Amniotic epithelial cell (primary cell): Measurements from ENCODE around the gene SV2C.

ENCODE experiments used
- DNase-seq: peaks from one replicate; pipeline ENCODE4 v3.0.0-alpha.2; 2010; ENCODE audit warnings: low read depth

Gene SV2C

DNA sequence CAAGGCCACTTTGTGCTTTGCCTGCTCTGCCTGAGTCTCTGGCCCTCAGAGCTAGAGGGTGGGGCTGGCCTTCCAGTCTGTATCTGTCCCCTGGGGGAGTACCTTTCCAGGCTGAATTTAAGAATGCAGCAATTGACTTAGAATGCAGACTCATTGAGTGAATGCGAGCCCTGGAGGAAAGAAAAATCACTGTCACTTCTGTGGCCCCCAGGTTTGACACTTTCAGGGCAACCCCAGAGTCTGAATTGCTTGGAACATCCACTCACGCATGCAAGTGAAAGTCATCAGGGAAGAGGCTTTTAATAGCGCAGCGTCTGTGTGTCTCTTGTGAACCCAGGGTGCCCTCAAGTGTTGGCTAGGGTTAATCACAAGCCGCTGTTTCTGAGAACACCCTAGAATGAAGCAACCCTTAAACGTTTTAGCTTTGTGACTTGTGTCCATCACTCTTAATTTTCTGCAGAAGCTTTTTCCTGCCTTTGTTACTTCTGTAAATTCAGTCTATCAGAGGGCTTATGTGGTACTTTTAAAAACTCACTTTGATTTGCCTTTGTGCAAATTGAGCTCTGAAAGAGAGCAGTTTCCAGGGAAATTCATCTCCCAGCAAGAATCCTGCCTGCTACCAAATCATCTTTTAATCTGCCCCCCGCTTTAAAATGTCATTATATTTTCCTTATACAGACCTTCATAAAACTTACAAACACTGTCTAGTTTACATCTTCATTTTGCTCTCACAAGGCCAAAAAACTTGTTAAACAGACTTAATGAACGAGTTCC lies 173.1 kb downstream of the SV2C start:
- DNase-seq, result peak; percentile 62

DNA sequence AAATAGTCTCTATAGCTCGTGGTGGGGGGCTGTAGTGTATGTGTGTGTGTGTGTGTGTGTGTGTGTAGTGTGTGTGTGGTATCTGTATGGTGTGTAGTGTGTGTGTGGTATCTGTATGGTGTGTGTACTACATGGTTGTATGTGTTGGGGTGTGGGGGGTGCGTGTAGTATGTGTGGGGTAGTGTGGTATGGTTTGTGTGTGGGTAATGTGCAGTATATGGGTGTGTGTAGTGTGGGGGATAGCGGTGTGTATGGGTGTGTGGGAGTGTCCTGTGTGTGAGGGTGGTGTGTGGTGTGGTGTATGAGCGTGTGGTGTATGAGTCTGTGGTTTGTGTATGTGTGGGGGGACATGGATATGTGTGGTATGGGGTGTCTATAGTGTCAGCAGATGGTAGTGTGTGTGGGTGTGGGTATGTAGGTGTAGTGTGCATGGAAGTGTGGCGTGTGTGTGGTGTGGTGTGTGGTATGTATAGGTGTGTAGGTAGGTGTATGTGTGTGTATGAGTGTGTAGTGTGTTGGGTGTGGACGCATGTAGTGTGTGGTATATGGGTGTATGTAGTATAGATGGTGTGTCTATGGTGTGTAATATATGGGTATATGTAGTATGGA lies 174.1 kb downstream of the SV2C start:
- no peak for DNase-seq

DNA sequence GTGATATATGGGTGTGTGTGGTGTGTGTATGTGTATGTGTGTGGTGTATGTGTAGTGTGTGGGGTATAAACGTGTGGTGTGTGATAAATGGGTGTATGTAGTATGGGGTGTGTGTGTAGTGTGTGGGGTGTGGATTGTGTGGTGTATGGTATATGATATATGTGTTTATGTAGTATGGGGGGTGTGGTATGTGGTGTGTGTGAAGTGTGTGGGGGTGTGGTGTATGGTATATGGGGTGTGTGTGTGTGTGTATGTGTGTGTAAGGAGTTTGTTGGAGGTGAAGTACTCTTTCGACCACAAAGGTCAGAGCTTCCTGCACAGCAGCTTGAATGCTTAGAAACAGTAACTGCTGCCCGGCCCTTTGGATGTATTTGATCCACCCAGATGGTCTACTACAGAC lies 174.7 kb downstream of the SV2C start:
- DNase-seq, result no peak

GRCh38 chr5:76264681-76265080 lies 181.5 kb downstream of the SV2C start:
- DNase-seq, result no peak

- no peak for DNase-seq
These were observed 186.2 kb downstream of the SV2C start for GRCh38 chr5:76269259-76269931.

DNA sequence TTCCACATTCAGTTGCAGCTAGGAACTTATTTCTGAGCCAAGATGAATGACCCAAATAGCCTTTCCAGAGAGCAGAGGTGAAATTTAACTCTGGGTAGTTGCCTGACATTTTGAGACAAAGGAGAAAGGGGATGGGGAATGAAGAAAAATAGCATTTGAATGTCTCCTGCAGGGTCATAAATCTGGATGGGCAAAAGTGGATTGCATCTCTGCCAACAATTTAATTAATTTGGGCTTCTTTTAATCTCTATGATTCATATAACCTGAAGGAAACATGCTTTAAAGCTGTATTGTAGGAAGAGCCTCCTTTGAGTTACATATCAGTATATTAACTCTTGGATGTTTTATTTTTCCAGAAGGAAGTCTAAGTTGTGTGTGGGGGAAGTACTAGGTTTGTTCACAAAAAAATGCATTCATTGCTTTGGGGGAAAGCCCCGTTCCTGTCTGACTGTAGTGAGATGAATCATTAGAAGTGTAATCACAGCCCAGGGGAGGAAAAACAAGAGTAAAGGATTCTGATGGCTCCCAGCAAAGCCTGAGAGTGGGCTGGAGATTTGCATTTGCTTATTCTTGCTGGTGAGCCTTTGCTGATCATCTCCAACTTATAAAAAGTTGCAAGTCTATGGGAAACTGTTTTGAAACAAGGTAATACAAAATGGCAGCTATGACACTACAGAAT lies 186.9 kb downstream of the SV2C start:
- DNase-seq, result no peak

GRCh38 chr5:76271836-76272235 lies 188.7 kb downstream of the SV2C start:
- no peak for DNase-seq

GRCh38 chr5:76273206-76273885 lies 190.2 kb downstream of the SV2C start:
- DNase-seq, result no peak

DNA sequence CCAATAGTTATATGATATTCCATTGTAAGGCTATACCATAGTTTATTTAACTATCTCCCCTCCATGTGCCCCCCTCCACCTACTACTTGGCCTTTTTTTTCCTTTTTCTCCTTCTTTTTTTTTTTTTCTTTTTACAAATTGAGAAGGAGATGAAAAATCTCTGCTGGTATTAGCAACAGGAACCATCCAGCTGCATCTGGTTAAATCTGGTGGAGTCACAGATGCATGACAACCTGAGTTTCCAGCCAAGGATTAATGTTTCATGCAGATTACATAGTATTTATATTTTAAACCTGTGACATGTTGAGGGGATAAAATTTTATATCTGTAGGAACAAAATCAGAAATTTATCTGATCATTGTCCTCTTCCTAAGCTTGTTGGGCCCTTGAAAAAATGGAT lies 191.4 kb downstream of the SV2C start:
- DNase-seq, result no peak

DNA sequence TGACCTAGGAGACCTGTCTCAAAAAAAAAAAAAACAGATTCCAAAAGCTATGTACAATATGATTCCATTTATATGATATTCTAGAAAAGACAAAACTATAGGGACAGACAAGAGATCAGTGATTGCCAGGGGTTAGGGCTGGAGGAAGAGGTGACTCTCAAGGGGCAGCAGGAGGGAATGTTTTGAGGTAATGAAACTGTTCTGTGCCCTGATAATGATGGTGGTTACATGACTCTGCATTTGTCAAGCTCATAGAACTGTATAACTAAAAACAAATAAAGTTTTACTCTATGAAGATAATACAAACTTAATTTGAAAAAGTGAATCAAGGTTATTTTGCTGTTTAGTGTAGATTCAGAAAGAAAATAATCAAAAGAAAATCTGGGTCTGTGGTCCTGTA lies 194.6 kb downstream of the SV2C start:
- no peak for DNase-seq

DNA sequence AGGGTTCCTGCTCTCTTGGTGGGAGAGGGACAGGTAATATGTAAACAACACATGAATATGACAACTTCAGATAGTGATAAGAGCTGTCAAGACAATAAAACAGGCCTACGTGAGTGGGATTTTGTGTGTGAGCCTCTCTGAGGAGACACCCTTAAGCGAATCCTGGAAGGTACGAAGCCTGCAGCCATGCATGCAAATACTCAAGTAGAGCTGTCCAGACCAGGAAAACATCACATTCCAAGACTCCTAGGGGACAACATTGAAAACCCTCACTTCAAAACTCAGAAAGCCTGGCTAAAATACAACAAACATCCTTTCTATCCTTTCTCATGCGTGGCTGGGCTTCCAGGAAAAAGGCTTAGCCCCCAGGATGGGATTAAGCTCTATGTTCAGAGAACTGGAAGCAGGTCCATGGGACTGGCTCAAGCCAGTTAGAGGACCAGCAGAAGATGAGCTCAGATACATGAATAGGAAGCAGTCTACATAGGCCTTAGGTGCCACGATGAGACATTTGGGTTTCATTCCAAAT lies 195.1 kb downstream of the SV2C start:
- no peak for DNase-seq

- no peak for DNase-seq
These were observed 197.3 kb downstream of the SV2C start for GRCh38 chr5:76280494-76280893.

GRCh38 chr5:76283670-76284069 lies 200.5 kb downstream of the SV2C start:
- no peak for DNase-seq

DNA sequence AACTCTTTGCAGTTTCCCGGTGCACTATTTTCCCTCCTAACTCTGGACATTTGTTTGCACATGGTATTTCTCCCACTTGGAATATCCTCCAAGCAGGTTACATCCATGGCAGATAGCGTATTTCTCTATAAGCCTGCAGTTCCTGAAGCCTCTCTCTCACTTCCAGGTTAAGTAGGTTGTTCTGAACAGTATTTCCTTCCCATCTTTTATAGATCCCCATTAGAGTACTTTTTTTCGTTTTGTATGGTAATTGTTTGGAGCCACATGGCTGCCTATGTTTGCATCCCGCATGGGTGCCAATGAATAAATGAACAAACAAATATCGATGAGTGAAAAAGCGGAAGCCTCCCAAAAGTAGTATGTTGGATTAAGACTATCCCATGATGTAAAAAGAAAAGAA lies 206.5 kb downstream of the SV2C start:
- DNase-seq, result no peak

- no peak for DNase-seq
These were observed 207.2 kb downstream of the SV2C start for GRCh38 chr5:76290321-76290757.

DNA sequence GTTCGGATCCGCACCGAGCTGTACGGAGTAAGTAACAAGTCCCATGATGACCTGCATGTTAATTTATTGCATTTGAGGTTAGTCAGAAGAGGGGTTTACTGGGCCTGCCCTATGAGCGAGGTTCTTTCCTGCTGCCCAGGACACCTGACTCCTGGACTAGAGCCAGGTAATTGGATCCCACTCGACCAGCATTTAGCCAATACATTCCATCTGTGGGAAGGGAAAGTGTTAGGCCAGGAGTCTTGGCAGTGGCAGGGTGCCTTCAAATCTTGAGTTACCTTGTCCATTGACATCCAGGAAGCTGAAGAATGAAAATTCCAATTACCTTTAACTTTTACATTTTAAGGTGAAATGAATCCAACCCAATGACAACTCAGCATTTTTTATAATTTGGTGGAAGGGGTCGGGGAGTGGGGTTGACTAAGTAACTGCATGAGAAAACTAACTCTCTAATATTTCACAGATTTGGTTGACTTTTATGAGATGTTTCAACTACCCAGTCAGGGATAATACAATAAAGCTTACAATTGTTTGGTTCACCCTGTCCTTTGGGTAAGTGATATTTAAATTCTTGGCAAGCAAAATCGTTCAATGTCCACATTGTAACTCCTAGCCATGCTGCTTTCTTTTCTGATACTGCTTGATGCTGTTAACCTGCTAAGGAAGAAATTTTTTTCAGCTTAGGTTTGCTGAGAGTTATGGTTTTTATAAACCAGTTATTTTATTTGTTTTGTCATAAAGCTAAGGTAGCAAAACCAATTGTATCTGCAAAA lies 208.3 kb downstream of the SV2C start:
- no peak for DNase-seq

DNA sequence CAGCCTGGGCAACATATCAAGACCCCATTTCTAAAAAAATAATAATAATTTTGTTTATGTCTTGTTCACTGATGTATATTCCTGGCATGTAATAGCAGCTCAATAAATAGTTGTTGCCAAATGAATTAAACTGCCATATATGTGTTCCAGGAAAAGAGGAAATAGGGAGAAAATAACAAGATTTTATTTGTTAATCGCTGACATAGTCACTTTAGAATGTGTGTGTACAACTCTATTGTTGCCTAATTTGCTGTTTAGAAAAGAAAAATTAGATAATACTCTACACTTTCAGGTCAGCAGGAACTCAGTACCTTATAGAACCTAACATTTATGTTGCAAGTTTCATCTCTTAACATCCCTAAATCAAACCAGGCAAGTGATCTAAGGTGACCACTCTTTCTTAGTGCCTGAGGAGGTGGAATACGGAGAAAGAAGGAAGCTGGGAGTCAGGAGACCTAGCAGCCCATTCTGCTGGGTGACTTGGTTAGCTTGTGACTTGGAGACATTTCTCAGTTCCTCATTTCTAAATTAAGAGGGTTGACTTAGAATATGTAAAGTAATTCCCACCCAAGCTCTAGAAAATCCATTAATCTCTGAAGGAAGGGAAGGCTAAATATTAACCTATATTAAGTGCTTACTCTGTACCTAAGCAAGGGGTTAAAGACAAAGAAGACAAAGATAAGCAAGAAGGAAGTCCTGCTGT lies 209.6 kb downstream of the SV2C start:
- DNase-seq, result no peak

DNA sequence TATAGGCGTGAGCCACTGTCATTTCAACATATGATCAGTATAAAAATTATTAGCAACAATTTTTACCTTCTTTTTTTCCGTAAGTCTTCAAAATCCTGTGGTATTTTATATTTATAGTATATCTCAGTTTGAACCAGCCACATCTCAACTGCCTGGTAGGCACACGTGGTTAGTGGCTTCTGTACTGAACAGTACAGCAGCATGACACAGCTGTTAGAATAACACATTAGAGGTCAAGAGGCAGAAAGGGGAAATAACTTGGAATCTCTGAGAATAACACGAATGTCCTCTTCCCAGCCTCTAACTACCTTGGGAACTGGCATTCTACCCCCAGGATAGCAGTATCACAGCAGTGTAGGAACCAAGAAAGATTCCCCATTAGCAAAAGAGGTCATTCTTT lies 211.4 kb downstream of the SV2C start:
- DNase-seq, result no peak

DNA sequence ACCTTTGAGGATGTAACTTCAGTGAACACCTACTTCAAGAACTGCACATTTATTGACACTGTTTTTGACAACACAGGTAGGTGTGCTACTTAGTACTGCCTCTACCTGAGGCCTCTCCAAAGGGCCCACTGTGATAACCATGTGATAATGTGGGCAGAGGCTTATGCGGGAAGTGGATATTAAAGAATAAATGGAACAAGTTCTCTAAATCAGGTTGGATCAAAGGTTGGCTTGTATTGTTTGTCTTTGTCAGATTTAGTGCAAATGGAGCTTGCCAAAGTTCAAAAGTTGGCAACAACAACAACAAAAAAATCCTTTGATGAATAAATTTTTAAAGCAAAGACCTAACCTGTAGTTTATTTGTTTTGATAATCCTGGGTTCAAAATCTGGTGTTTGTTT lies 215.7 kb downstream of the SV2C start:
- DNase-seq, result no peak

DNA sequence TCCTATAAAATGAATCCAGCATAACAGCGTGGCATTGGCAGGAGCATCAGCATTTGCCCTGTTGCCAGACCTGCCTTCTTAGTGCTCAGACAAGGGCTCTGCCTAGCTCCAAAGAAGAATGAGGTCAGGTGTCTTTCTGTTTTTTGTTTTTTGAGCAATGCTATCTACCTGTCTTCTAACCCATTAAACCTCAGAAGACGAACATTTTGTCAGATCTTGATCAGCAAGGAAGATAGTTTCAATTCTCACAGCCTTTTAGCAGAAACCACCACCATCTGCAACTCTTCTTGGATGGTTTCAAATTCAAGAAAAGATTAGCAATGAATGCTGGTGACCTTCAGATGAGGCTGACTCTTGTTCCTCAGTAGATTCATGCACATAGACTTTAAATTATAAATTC lies 216.4 kb downstream of the SV2C start:
- no peak for DNase-seq
